Astrocyte of the spinal cord (primary cell): ENCODE data around the gene AJUBA.

Experiments used
- DNase-seq: peaks from one replicate; pipeline ENCODE4 v3.0.0; 2011; ENCODE audit warnings: low read depth, low spot score
- H3K4me3 ChIP-seq: 2 replicates; pipeline ENCODE4 v1.5.1; 2011; ENCODE audit warnings: low read depth, mild to moderate bottlenecking, low read length, moderate library complexity
- in situ Hi-C: cut with HindIII; loops from 2 replicates; pipeline ENCODE4 v1.10.0; 2017; ENCODE audit warnings: low sequenced_read_pairs
- TF ChIP-seq, protein P1 (sequence below): IDR thresholded peaks from 2 replicates; pipeline ENCODE4 v1.5.1; 2012; ENCODE audit warnings: low read depth, mild to moderate bottlenecking, low read length, inconsistent platforms

Gene AJUBA

DNA sequence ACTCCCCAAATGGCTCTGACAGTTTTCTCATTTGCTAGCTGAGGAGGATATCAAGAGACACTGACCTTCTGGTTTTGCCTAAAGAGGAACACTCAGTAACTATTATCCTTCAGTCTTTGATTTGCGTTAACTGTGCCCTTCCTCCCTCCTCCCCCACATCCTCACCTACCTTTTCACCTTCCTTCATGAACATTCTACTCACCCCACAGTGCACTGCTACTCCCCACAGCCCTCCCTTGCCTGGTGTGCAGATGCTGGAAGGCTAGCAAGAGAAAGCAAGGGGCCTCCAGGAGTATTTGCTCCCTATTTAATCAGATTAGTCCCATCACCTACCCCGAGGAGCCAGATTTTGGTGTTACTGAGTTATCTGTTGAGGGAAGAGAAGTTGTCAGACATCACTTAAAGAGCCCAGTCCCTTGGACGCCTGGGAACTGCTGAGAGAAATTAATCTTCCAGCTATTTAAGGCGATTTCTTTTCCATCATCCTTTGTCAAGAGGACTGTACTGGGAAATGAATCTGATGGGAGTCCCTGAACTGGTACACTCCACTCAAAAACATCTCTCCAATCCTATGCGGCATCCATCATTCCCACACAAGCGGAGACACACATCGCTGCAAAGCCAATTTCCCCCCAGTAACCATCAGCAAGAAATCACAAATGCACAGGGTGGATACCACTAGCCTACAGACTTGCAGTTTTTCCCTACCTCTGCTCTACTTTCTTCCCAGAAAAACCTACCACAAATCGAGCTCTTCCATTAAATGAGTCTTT, 40.9 kb upstream of the AJUBA start:
- DNase-seq = no peak
- TF ChIP-seq, protein P1, sequence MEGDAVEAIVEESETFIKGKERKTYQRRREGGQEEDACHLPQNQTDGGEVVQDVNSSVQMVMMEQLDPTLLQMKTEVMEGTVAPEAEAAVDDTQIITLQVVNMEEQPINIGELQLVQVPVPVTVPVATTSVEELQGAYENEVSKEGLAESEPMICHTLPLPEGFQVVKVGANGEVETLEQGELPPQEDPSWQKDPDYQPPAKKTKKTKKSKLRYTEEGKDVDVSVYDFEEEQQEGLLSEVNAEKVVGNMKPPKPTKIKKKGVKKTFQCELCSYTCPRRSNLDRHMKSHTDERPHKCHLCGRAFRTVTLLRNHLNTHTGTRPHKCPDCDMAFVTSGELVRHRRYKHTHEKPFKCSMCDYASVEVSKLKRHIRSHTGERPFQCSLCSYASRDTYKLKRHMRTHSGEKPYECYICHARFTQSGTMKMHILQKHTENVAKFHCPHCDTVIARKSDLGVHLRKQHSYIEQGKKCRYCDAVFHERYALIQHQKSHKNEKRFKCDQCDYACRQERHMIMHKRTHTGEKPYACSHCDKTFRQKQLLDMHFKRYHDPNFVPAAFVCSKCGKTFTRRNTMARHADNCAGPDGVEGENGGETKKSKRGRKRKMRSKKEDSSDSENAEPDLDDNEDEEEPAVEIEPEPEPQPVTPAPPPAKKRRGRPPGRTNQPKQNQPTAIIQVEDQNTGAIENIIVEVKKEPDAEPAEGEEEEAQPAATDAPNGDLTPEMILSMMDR = no peak
- in situ Hi-C loops = no loop called here
- no peak overlapping the region for H3K4me3 ChIP-seq

DNA sequence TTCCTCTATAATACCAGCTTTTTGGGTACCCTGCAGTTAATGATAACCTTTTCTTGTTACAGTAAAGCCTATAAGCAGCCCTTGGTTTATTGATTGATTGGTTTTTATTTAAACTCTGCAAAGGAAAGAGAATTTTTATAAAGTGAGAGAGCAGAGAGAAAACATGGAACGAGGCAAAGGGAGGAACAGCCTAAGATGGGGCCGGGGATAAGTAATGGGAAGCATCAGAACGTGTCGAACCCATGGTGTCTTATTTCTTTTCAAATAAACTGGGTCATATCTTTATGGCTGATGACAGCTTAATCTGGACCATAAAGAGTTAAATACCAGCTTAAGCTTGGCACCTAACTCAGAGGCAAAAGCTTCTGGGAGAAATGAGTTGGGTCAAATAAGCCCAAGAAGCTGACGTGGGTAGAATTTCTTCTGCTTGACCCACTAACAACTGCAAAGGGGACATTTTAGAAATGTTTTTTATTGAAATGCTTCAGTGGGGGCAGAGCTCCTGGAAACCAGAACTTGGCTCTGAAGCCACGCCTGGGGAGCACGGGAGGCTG, 39.6 kb upstream of the AJUBA start:
- TF ChIP-seq, protein P1 = no peak
- in situ Hi-C loops = no loop called here
- no peak overlapping the region for H3K4me3 ChIP-seq
- DNase-seq = no peak

DNA sequence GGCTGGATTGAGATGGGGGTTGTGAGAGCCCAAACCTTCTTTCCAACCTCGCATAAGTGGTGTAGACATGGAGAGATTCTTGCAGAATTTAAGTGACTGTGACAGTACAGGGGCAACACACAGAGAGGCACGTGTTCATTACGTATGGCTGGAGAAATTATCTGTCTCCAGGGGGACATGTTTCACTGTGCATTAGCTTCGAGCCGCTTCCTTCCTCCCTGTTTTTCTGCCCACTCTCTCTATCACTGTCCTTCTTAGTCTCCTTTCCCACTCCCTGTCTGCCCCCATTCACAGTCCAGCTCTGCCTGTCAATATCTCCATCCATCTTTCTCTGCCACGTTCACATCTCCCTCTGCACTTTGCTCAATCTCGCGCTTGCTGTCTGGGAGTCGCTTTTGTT, 39.1 kb upstream of the AJUBA start:
- no peak for DNase-seq
- TF ChIP-seq, protein P1 = no peak
- H3K4me3 ChIP-seq = no peak overlapping the region
- in situ Hi-C loops = no loop called here

DNA sequence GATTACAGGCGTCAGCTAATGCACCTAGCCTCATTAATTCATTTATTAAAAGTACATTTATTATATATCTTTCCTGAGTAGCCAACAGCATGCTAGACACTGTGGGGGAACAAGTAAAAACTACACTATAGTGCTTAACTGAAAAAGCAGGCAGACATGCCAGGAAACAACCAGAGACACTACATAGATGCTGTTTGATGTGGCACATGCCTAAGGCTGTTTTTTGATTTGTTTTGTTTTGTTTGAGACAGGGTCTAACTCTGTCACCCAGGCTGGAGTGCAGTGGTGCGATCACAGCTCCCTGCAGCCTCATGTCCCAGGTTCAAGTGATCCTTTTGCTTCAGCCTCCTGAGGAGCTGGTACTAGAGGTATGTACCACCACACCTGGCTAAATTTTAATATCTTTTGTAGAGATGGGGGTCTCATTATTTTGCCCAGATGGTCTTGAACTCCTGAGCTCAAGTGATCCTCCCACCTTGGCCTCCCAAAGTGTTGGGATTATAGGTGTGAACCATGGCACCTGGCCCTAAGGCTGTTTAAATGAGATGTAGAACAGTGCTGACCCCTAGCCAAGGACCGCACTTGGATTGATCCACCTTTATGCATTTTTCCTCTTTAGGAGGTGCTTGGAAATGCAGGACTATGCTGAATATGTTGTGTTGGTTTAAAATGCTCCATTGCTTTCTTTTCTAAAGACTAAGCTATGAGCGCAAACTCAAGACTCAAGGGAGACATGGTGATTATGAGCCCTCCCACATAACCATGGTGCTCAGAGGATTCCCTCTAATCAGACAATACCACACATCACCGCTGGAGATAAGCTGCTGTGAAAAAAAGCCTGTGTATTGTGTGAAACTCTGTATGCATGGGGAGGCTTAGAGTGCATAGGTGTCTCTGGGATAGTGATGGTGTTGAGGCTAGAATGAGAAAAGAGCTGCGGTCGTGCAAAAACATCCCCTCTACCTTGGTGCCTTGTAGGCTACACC, 38.1 kb upstream of the AJUBA start:
- in situ Hi-C loops = no loop called here
- TF ChIP-seq, protein P1 = no peak
- DNase-seq = no peak
- no peak overlapping the region for H3K4me3 ChIP-seq

DNA sequence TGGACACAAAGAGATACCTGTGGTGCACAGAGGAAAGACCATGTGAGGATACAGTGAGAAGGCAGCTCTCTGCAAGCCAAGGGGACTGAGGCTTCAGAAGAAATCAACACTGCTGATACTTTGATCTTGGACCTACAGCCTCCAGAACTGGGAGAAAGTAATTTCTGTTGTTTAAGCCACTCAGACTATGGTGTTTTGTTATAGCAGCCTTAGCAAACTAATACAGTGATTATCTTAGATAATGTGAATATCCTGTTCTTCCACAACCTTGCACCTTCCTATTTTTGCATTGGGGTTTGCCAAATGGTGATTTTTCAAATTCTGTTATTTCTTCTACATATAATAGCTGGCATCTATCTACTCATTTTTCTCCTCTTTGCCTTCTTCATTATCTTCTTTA, 35.8 kb upstream of the AJUBA start:
- no peak overlapping the region for H3K4me3 ChIP-seq
- no peak for DNase-seq
- TF ChIP-seq, protein P1 = no peak
- in situ Hi-C loops = no loop called here

DNA sequence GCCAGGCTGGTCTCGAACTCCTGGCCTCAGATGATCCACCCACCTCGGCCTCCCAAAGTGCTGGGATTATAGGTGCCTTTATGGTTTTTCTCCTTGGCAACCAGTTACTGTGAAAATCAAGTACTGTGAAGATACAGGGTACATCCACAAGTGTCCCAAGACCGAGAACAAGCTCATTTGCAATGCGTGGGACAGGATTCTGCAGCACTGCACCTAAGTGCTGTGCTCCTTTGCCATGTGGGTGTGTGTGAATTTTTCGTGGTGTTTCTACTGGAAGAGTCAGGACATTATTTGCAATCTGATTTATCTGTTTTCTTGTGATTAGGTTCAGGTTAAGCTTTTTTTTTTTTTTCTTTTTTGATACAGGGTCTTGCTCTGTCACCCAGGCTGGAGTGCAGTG, 34.7 kb upstream of the AJUBA start:
- TF ChIP-seq, protein P1 = no peak
- in situ Hi-C loops = no loop called here
- H3K4me3 ChIP-seq = no peak overlapping the region
- DNase-seq = no peak
